D721Med (cell line): ENCODE data around the gene B3GAT3.

ENCODE experiments used
- DNase-seq: peaks from one replicate; pipeline ENCODE4 v3.0.0; 2011; ENCODE audit warnings: low spot score; ENCODE audit not compliant: insufficient read length
- FAIRE-seq: peaks from 2 replicates; lab custom pipeline; 2011; peaks lifted over from hg19 to GRCh38; lab: Jason Lieb, UNC
- CTCF ChIP-seq: IDR thresholded peaks from 2 replicates; pipeline ENCODE4 v1.5.1; 2012; ENCODE audit warnings: mild to moderate bottlenecking, control low read depth; ENCODE audit not compliant: insufficient read depth; ENCODE audit errors: missing control alignments

B3GAT3 gene

GRCh38 chr11:62566247-62566646, 55.5 kb downstream of the B3GAT3 start:
- TF ChIP-seq CTCF: no peak
- FAIRE-seq: no peak
- DNase-seq: no peak
